ENCODE measurements around the gene LZTS2. TPM values are rescaled to one million over a fixed set of nuclear protein-coding genes. Genes with fewer than 3 reads are reported as not detected.

LZTS2 gene
- total and polyA plus RNA-seq, 2 of the 4 experiments (the other 2 are of a cell fraction), result 19.2 to 101 TPM

GRCh38 chr10:101021692-101022251 is 22.2 kb downstream of the LZTS2 start:
- POLR2A ChIA-PET (ENCODE audit: unreplicated experiment), result no interaction called here
- DNase-seq, result no peak

More at GRCh38 chr10:101021692-101022251, 22.2 kb downstream of the LZTS2 start:
- Histone ChIP-seq H3K23ac (ENCODE audit: low read depth, low read length) (no peak overlapping the region), H2BK5ac (ENCODE audit: low read depth, low read length, poor library complexity, severe bottlenecking) (no peak overlapping the region), H4K5ac (ENCODE audit: low read depth, low read length) (no peak overlapping the region), H3K36me3 (ENCODE audit: control insufficient read depth, insufficient read depth, low read length) (no peaks in the 10 kb centered on the region), H3K27ac (ENCODE audit: insufficient read depth, low read length) (no peak overlapping the region), H3K4me2 (ENCODE audit: low read depth, low read length) (no peak overlapping the region), H4K20me1 (ENCODE audit: insufficient read depth, low read length) (no peaks in the 10 kb centered on the region), H3K9me3 (ENCODE audit: control insufficient read depth, insufficient read depth, low read length) (no peaks in the 10 kb centered on the region), H2AK9ac (replicated peaks; ENCODE audit: low read depth, low read length, poor library complexity) (no peak overlapping the region), H3K27me3 (ENCODE audit: control insufficient read depth, insufficient read depth, low read length) (peaks cover 1% of the 10 kb centered on the region; the same call in 1 of the 2 replicates), H3K4me3 (ENCODE audit: insufficient read depth, low read depth, low read length) (no peak overlapping the region), H3K79me1 (ENCODE audit: low read depth in 1 of 2, low read length in 2 of 2) (no peaks in the 10 kb centered on the region), H3K4ac (ENCODE audit: low read depth, low read length) (no peak overlapping the region), H3K18ac (ENCODE audit: low read depth, low read length) (no peak overlapping the region), H3K56ac (ENCODE audit: extremely low read depth, insufficient read depth, low read length) (no peak overlapping the region; the same call in 1 of the 2 replicates), H3K4me1 (ENCODE audit: control insufficient read depth, insufficient read depth, low read length) (no peaks in the 10 kb centered on the region; the same call in 1 of the 2 replicates), H3K9me1 (ENCODE audit: insufficient read depth, low read length) (no peaks in the 10 kb centered on the region), H2AFZ (replicated peaks; ENCODE audit: low read length, poor library complexity) (no peak overlapping the region), H2BK120ac (ENCODE audit: low read depth, low read length) (no peak overlapping the region), H2AK5ac (ENCODE audit: low read depth, low read length) (no peak overlapping the region; the same call in 1 of the 2 replicates), H2BK20ac (ENCODE audit: low read depth, low read length) (no peak overlapping the region), H2BK15ac (ENCODE audit: low read depth, low read length) (no peak overlapping the region), H4K91ac (ENCODE audit: insufficient read depth, low read depth, low read length) (no peak overlapping the region), H4K8ac (ENCODE audit: low read depth in 2 of 2, low read length in 2 of 2) (no peak overlapping the region), H3K14ac (replicated peaks; ENCODE audit: low read depth, low read length) (no peak overlapping the region), H3K9ac (ENCODE audit: low read depth, low read length) (no peak overlapping the region)
- no TSS peak for BruUV-seq (replicated peaks)
- no peak for ATAC-seq (ENCODE audit: low read depth)
- 71% methylated on average over 4 of the region's 11 CpGs; no CpG with 5 or more reads in 1 of the 2 experiments for WGBS, 2 experiments (ENCODE audit: extremely low coverage in 2 of 2, insufficient read length in 1 of 2)
- in situ Hi-C loops (cut with MboI; ENCODE audit: low sequenced_read_pairs), result no loop called here
- intact Hi-C loops (cut with micrococcal nuclease), result no loop called here
- TF ChIP-seq USF2 (IDR thresholded peaks at IDR 0.05; ENCODE audit: low read depth, low read length) (no peak), MAFK (IDR thresholded peaks at IDR 0.05; ENCODE audit: low read depth, low read length) (no peak), RCOR1 (IDR thresholded peaks at IDR 0.05; ENCODE audit: insufficient replicate concordance, low read length) (no peak), MXI1 (IDR thresholded peaks at IDR 0.05; ENCODE audit: borderline replicate concordance, low read depth, low read length) (no peak), CHD1 (IDR thresholded peaks at IDR 0.05; ENCODE audit: low read depth, low read length) (no peak), SMC3 (IDR thresholded peaks at IDR 0.05; ENCODE audit: low read depth, low read length) (no peak), CTCF (conservative IDR thresholded peaks at IDR 0.05; ENCODE audit: low read depth, low read length) (no peak), ELK1 (IDR thresholded peaks at IDR 0.05; ENCODE audit: borderline replicate concordance, low read depth, low read length) (no peak), MAZ (IDR thresholded peaks at IDR 0.05; ENCODE audit: borderline replicate concordance, low read depth, low read length) (no peak), POLR2A (IDR thresholded peaks at IDR 0.05; ENCODE audit: low read depth, low read length) (no peak), FOS (IDR thresholded peaks at IDR 0.05; ENCODE audit: low read depth, low read length) (no peak)
- dilution Hi-C loops (cut with HindIII; ENCODE audit: low sequenced_read_pairs, unreplicated experiment), result no loop called here
- CTCF ChIA-PET, result no interaction called here

All from IMR-90 (cell line).